Gastrocnemius medialis (tissue), 4 donors: Measurements from ENCODE around the gene SLC5A10. TPM values are rescaled to one million over a fixed set of nuclear protein-coding genes. Genes with fewer than 3 reads are reported as not detected.

Experiments used
- total RNA-seq, 4 donors: library from RNA; depleted of rRNA; stranded (reverse); fragments of >200 nt; gene quantifications; one replicate each; pipeline versions ENCODE4 v1.1.0 to v1.2.3, GENCODE V29; 2016

The SLC5A10 gene
- total RNA-seq, 4 donors from 2014 or later, result not detected

Other genes with a start within 250 kb of the SLC5A10 start
- gene FBXW10, start 208.1 kb upstream of the SLC5A10 start, total RNA-seq, result under 1 TPM; 0.09 to 0.56 (median 0.41) TPM
- gene TVP23B, start 171.0 kb upstream of the SLC5A10 start, total RNA-seq, result 10 to 100 TPM; 12.9 to 22.0 (median 19.0) TPM
- gene PRPSAP2, start 94.0 kb upstream of the SLC5A10 start, total RNA-seq, result 10 to 100 TPM in 2 of 4 donors, 1 to 10 TPM in 2; 7.9 to 15.8 (median 10.3) TPM
- gene FAM83G, start 52.6 kb downstream of the SLC5A10 start, total RNA-seq, result 10 to 100 TPM in 3 of 4 donors, 1 to 10 TPM in 1; 8.2 to 25.6 (median 16.9) TPM
- gene GRAP, start 94.8 kb downstream of the SLC5A10 start, total RNA-seq, result 1 to 10 TPM in 2 of 4 donors, under 1 TPM in 2; 0.36 to 1.7 (median 0.94) TPM
- 1 to 10 TPM in 1 of 4 donors, not detected in 3; 1.2 TPM for gene GRAPL, start 175.4 kb downstream of the SLC5A10 start, total RNA-seq